Esophagus squamous epithelium (tissue), 5 donors: ENCODE results near the gene ANO5. TPM values are rescaled to one million over a fixed set of nuclear protein-coding genes. Genes with fewer than 3 reads are reported as not detected.

Experiments
- DNase-seq: peaks from one replicate; lab custom pipeline; 2025; lab: John Stamatoyannopoulos, UW
- H3K27ac ChIP-seq, 4 donors: fragments of 200-600 bp; sonication (generic); one replicate each; pipeline ENCODE4 v1.5.1; 2016 to 2019; ENCODE audit warnings: mild to moderate bottlenecking in 1 of 4
- H3K27me3 ChIP-seq, 4 donors: fragments of 200-600 bp; sonication (generic); 1 replicate in 3 of 4; 2 replicates in 1 of 4; pipeline versions ENCODE4 v1.5.1 to v1.6.0; 2017 to 2021; ENCODE audit warnings: antibody characterized with exemption in 1 of 4
- H3K36me3 ChIP-seq, 3 donors: fragments of 200-600 bp; sonication (generic); one replicate each; pipeline ENCODE4 v1.5.1; 2016 to 2019
- H3K4me1 ChIP-seq, 3 donors: fragments of 200-600 bp; sonication (generic); one replicate each; pipeline ENCODE4 v1.5.1; 2017 to 2019
- H3K4me3 ChIP-seq, 4 donors: fragments of 200-600 bp; sonication (generic); 1 replicate in 3 of 4; 2 replicates in 1 of 4; pipeline ENCODE4 v1.5.1; 2016 to 2019; ENCODE audit warnings: mild to moderate bottlenecking in 2 of 4, moderate library complexity in 1 of 4
- H3K9me3 ChIP-seq, 3 donors: fragments of 200-600 bp; sonication (generic); one replicate each; pipeline ENCODE4 v1.5.1; 2016 to 2019
- POLR2A ChIP-seq, 4 donors: fragments of 450-650 bp; IDR thresholded peaks; one replicate each; pipeline ENCODE4 v1.6.1; 2017; ENCODE audit warnings: antibody characterized with exemption in 4 of 4, mild to moderate bottlenecking in 4 of 4, moderate library complexity in 3 of 4
- WGBS, 2 donors: methylation state at CpG; one replicate each; pipeline ENCODE4 v1.1.5; 2018; 5-methylcytosine and 5-hydroxymethylcytosine counted together
- intact Hi-C: fragments of 100-400 bp; cut with DNase I; formaldehyde crosslinking; loops from one replicate; pipeline ENCODE4 v1.15.0; 2022
- total RNA-seq, 4 donors: library from RNA; depleted of rRNA; stranded (reverse); fragments of >200 nt; gene quantifications; one replicate each; pipeline ENCODE4 v1.1.0, GENCODE V29; 2016
- TF ChIP-seq, protein P1 (sequence below), 6 experiments: fragments of 450-650 bp in 4 of 6; fragments of 200-600 bp in 2 of 6; sonication (generic) in 2 of 6; IDR thresholded peaks; one replicate each; pipeline ENCODE4 v1.5.1; 2016 to 2019; ENCODE audit warnings: antibody characterized with exemption in 6 of 6, mild to moderate bottlenecking in 4 of 6, moderate library complexity in 4 of 6
- donor health status: DM: yes; HTN: yes; CAD: no.

Gene ANO5, protein sequence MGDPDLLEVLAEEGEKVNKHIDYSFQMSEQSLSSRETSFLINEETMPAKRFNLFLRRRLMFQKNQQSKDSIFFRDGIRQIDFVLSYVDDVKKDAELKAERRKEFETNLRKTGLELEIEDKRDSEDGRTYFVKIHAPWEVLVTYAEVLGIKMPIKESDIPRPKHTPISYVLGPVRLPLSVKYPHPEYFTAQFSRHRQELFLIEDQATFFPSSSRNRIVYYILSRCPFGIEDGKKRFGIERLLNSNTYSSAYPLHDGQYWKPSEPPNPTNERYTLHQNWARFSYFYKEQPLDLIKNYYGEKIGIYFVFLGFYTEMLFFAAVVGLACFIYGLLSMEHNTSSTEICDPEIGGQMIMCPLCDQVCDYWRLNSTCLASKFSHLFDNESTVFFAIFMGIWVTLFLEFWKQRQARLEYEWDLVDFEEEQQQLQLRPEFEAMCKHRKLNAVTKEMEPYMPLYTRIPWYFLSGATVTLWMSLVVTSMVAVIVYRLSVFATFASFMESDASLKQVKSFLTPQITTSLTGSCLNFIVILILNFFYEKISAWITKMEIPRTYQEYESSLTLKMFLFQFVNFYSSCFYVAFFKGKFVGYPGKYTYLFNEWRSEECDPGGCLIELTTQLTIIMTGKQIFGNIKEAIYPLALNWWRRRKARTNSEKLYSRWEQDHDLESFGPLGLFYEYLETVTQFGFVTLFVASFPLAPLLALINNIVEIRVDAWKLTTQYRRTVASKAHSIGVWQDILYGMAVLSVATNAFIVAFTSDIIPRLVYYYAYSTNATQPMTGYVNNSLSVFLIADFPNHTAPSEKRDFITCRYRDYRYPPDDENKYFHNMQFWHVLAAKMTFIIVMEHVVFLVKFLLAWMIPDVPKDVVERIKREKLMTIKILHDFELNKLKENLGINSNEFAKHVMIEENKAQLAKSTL
- total RNA-seq = 1 to 10 TPM in 1 of 4 donors, under 1 TPM in 3; 0.04 to 2.3 (median 0.39) TPM

DNA sequence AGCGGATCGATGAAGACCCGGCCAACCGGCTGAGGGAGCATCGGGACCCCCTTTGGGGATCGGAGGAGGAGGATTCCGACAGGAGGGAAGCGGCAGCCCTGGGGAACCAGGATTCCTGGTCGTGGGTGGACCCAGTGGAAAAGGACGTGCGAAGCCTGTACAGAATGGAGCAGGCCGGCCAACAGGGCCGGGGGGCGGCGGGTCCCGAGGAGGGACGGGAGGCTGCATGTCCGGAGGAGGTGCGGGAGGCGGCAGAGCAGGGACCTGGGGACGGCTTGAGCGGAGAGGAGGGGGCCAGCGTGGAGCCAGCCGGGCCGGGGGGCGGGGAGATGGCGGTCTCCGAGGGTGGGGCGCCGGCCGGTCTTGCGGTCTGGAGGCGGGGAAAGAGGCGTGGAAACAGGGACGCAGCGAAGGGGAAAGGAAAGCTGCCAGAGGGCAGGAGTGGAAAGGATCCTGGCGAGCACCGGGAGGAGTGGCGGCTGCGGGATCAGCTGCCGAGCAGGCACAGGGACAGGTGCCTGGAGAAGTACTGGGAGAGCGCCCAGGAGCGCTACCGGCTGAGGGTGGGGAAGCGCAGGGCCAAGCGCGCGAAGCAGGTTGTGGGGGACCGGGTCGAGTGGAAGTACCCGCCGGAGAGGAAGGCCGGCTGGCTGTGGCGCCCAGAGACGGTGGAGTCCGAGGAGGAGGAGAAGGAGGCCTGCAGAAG, at the start of gene ANO5:
ANO5 (plus strand) TSS at position 444 of the 706 bp plus-strand sequence. CDS start 408 bp downstream, outside the sequence.
- 1 to 11% methylated on average over 14 to 24 of the region's 56 CpGs for WGBS, 2 donors
- Histone ChIP-seq H3K4me3 (peak within 1 kb of the TSS; percentile 35 to 66 (median 50)), H3K27ac (peak within 1 kb of the TSS; percentile 11 to 61 (median 20)), H3K4me1 (peaks cover 0 to 24% (median 0%) of the 10 kb centered on the region in 3 donors), H3K9me3 (no peaks in the 10 kb centered on the region), H3K27me3 (peaks cover 0 to 27% (median 0%) of the 10 kb centered on the region in 4 donors), H3K36me3 (no peaks in the 10 kb centered on the region)
- no peak for DNase-seq
- TF ChIP-seq POLR2A (IDR thresholded peaks at IDR 0.05) = no peak
- TF ChIP-seq, protein P1, sequence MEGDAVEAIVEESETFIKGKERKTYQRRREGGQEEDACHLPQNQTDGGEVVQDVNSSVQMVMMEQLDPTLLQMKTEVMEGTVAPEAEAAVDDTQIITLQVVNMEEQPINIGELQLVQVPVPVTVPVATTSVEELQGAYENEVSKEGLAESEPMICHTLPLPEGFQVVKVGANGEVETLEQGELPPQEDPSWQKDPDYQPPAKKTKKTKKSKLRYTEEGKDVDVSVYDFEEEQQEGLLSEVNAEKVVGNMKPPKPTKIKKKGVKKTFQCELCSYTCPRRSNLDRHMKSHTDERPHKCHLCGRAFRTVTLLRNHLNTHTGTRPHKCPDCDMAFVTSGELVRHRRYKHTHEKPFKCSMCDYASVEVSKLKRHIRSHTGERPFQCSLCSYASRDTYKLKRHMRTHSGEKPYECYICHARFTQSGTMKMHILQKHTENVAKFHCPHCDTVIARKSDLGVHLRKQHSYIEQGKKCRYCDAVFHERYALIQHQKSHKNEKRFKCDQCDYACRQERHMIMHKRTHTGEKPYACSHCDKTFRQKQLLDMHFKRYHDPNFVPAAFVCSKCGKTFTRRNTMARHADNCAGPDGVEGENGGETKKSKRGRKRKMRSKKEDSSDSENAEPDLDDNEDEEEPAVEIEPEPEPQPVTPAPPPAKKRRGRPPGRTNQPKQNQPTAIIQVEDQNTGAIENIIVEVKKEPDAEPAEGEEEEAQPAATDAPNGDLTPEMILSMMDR (IDR thresholded peaks at IDR 0.05) = no peak
- intact Hi-C loops = no loop called here

DNA sequence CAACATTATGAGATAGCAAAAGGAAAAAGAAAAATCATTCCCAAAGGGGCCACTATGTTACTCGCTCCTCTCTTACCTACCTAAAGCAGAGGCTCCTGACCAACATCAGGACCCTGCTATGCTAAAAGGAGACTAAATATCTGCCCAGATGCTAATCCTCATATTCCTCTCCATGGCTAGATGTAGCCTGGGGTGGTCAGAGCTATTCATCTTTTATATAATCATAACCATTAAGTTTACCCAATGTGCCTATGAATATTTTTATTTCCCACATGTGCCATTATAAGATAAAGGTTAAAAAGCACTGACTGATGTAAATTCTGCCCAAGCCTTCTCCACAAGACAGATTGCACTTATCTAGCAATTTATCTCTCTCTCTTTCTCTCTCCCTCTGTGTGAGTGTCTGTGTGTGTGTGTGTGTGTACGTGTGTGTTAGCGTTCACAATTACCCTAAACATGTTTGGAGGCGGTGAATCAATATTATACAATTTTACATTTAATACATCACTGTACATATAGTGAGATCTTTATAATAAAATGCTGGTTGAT, 41.2 kb upstream of the ANO5 start:
- intact Hi-C loops = no loop called here
- Histone ChIP-seq H3K9me3 (no peaks in the 10 kb centered on the region), H3K4me3 (no peak overlapping the region), H3K27me3 (no peaks in the 10 kb centered on the region), H3K4me1 (peaks cover 0 to 4% (median 0%) of the 10 kb centered on the region in 3 donors), H3K27ac (no peak overlapping the region), H3K36me3 (no peaks in the 10 kb centered on the region)
- DNase-seq = no peak
- TF ChIP-seq POLR2A (IDR thresholded peaks at IDR 0.05) = no peak
- TF ChIP-seq, protein P1 (IDR thresholded peaks at IDR 0.05) = no peak
- WGBS, 2 donors = 92 to 93% methylated on average over 4 of the region's 4 CpGs

DNA sequence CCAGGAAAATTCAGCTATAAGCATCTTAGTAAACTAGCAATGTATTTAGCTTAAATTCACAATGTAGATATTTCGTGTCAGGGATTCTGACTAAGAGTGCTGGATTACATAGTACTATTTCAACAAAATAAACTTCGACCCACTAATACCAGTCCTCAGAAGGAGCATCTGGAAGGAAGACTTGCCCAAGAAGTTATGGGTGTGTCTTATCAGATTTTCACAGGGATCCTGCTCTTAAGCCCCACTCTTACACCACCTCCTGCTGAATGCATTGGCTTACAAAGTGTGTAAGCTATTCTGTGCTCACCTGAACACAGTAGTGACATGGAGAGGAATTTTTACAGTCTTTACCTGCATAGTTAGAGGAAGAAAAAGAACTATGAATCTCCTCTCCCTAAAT, 35.4 kb upstream of the ANO5 start:
- intact Hi-C loops = no loop called here
- WGBS, 2 donors = 44 to 75% methylated on average over 2 of the region's 2 CpGs
- Histone ChIP-seq H3K36me3 (no peaks in the 10 kb centered on the region), H3K9me3 (no peaks in the 10 kb centered on the region), H3K4me3 (no peak overlapping the region), H3K27ac (no peak overlapping the region), H3K27me3 (no peaks in the 10 kb centered on the region), H3K4me1 (peaks cover 0 to 4% (median 0%) of the 10 kb centered on the region in 3 donors)
- TF ChIP-seq, protein P1 (IDR thresholded peaks at IDR 0.05) = no peak
- TF ChIP-seq POLR2A (IDR thresholded peaks at IDR 0.05) = no peak
- DNase-seq = no peak

DNA sequence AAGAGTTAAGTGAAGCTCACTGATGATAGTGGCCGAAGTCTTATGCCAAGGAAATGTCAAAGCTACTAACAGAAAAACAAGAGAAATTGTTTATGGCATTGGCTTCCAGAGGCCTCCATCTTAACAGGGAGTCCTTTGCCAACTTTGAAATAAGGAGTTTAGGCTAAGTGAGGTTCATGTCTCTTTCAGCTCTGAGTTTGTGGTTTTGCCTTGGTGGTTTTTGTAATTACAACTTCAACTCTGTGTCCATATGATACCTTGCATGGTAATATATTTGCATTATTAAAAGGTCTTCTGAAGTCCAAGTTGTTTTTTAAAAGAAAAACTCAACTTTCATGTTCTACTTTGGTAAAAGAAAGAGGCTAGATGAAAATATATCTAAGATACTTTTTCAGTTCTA, 31.4 kb upstream of the ANO5 start:
- Histone ChIP-seq H3K27ac (no peak overlapping the region), H3K9me3 (no peaks in the 10 kb centered on the region), H3K36me3 (no peaks in the 10 kb centered on the region), H3K27me3 (no peaks in the 10 kb centered on the region), H3K4me1 (no peaks in the 10 kb centered on the region), H3K4me3 (no peak overlapping the region)
- WGBS, 2 donors = 16 to 31% methylated on average over 1 of the region's 1 CpG
- DNase-seq = no peak
- intact Hi-C loops = no loop called here
- no peak for TF ChIP-seq POLR2A (IDR thresholded peaks at IDR 0.05)
- TF ChIP-seq, protein P1 (IDR thresholded peaks at IDR 0.05) = no peak
